Endothelial cell of umbilical vein (primary cell): Measurements from ENCODE around the gene NCK2. TPM values are rescaled to one million over a fixed set of nuclear protein-coding genes. Genes with fewer than 3 reads are reported as not detected.

ENCODE experiments used
- BruUV-seq: library from RNA; stranded (reverse); fragments of 400-500 nt; replicated peaks from 2 replicates; lab custom pipeline; 2021; lab: Mats Ljungman, UMichigan
- CTCF ChIA-PET: fragments of 300-600, 350-600 bp; sonication (Branson Sonifier 250); formaldehyde crosslinking; loops from one replicate; lab custom pipeline; 2021; ENCODE audit warnings: antibody characterized with exemption, inconsistent platforms; lab: Charles Lee
- POLR2A ChIA-PET: fragments of 300-600, 350-600 bp; sonication (Branson Sonifier 250); formaldehyde crosslinking; loops from one replicate; lab custom pipeline; 2021; ENCODE audit warnings: antibody characterized with exemption, inconsistent platforms; lab: Charles Lee
- DNase-seq: peaks from one replicate; pipeline ENCODE4 v3.0.0-alpha.2; 2011; ENCODE audit warnings: low read depth, low spot score
- FAIRE-seq: peaks from 2 replicates; lab custom pipeline; 2011; peaks lifted over from hg19 to GRCh38; lab: Jason Lieb, UNC
- H2AFZ ChIP-seq: 2 replicates; pipeline ENCODE4 v1.6.0; 2012; ENCODE audit warnings: low read depth, low read length, control low read depth, inconsistent platforms
- H3K27ac ChIP-seq: 2 replicates; pipeline ENCODE4 v1.5.1; 2011; ENCODE audit warnings: low read depth, mild to moderate bottlenecking, control low read depth, low read length, moderate library complexity; ENCODE audit not compliant: insufficient read depth
- H3K27me3 ChIP-seq, 2 experiments: 2 replicates each; pipeline versions ENCODE4 v1.6.0 to v1.6.1; 2011; ENCODE audit warnings: low read length in 2 of 2, mixed read lengths in 1 of 2; ENCODE audit not compliant: control insufficient read depth in 2 of 2, insufficient read depth in 2 of 2
- H3K36me3 ChIP-seq, 2 experiments: 2 replicates in 1 of 2; 3 replicates in 1 of 2; pipeline ENCODE4 v1.5.1; 2011; ENCODE audit warnings: low read length in 2 of 2, mild to moderate bottlenecking in 1 of 2, moderate library complexity in 1 of 2; ENCODE audit not compliant: control insufficient read depth in 2 of 2, insufficient read depth in 2 of 2; ENCODE audit errors: extremely low read depth in 1 of 2
- H3K4me1 ChIP-seq: 3 replicates; pipeline ENCODE4 v1.5.1; 2011; ENCODE audit warnings: mild to moderate bottlenecking, low read length; ENCODE audit not compliant: control insufficient read depth, insufficient read depth; ENCODE audit errors: extremely low read depth
- H3K4me2 ChIP-seq: 2 replicates; pipeline ENCODE4 v1.6.1; 2011; ENCODE audit warnings: low read length, control low read depth, mixed read lengths; ENCODE audit not compliant: insufficient read depth
- H3K4me3 ChIP-seq, 3 experiments: fragments of 200-600 bp in 1 of 3; sonication (generic), shearing (Covaris generic) in 1 of 3; replicated peaks in 1 of 3; 2 replicates each; pipeline ENCODE4 v1.5.1; 2011 to 2016; ENCODE audit warnings: control low read depth in 3 of 3, low read length in 3 of 3, mild to moderate bottlenecking in 2 of 3, inconsistent platforms in 1 of 3, low read depth in 1 of 3, moderate library complexity in 1 of 3; ENCODE audit not compliant: insufficient read depth in 1 of 3
- H3K79me2 ChIP-seq: 2 replicates; pipeline ENCODE4 v1.6.0; 2012; ENCODE audit warnings: low read length, inconsistent platforms; ENCODE audit not compliant: control insufficient read depth, insufficient read depth
- H3K9ac ChIP-seq: replicated peaks from 2 replicates; pipeline ENCODE3; 2011; ENCODE audit warnings: low read length, control low read depth; ENCODE audit not compliant: insufficient read depth; ENCODE audit errors: extremely low read depth
- H3K9me1 ChIP-seq: replicated peaks from 3 replicates; pipeline ENCODE4 v1.6.0; 2011; ENCODE audit warnings: mild to moderate bottlenecking, low read length; ENCODE audit not compliant: control insufficient read depth, insufficient read depth; ENCODE audit errors: extremely low read depth
- H3K9me3 ChIP-seq: replicated peaks from 2 replicates; pipeline ENCODE4 v1.5.1; 2012; ENCODE audit warnings: low read length, inconsistent platforms; ENCODE audit not compliant: control insufficient read depth, insufficient read depth
- H4K20me1 ChIP-seq: replicated peaks from 2 replicates; pipeline ENCODE3; 2011; ENCODE audit warnings: mild to moderate bottlenecking, low read length; ENCODE audit not compliant: control insufficient read depth, insufficient read depth; ENCODE audit errors: extremely low read depth
- CTCF ChIP-seq, 2 donors: IDR thresholded peaks; 1 replicate in 1 of 2; 2 replicates in 1 of 2; pipeline ENCODE4 v1.5.1; 2011; ENCODE audit warnings: low read length in 2 of 2, mild to moderate bottlenecking in 2 of 2, moderate library complexity in 2 of 2, control low read depth in 1 of 2, inconsistent platforms in 1 of 2, low read depth in 1 of 2; ENCODE audit not compliant: insufficient read depth in 1 of 2; ENCODE audit errors: extremely low read depth in 1 of 2
- EZH2 ChIP-seq: IDR thresholded peaks from 2 replicates; pipeline ENCODE4 v1.6.1; 2012; ENCODE audit warnings: borderline replicate concordance, low read depth, mild to moderate bottlenecking, moderate library complexity, low read length, inconsistent platforms; ENCODE audit not compliant: severe bottlenecking
- FOS ChIP-seq: IDR thresholded peaks from 2 replicates; pipeline ENCODE4 v1.6.1; 2011; ENCODE audit warnings: mild to moderate bottlenecking, low read length, moderate library complexity, borderline replicate concordance; ENCODE audit not compliant: insufficient read depth
- GATA2 ChIP-seq: IDR thresholded peaks from 2 replicates; pipeline ENCODE4 v1.7.0; 2011; ENCODE audit warnings: low read depth, mild to moderate bottlenecking, moderate library complexity, mixed read lengths, low read length; ENCODE audit not compliant: insufficient read length, insufficient read depth
- JUN ChIP-seq: IDR thresholded peaks from 2 replicates; pipeline ENCODE4 v1.6.1; 2011; ENCODE audit warnings: borderline replicate concordance, low read depth; ENCODE audit not compliant: insufficient read length, insufficient read depth
- MAX ChIP-seq: IDR thresholded peaks from 2 replicates; pipeline ENCODE4 v1.6.1; 2011; ENCODE audit not compliant: insufficient read depth, insufficient read length
- MYC ChIP-seq: IDR thresholded peaks from one replicate; pipeline ENCODE4 v1.6.1; 2011; ENCODE audit warnings: mild to moderate bottlenecking, low read depth, low read length
- POLR2A ChIP-seq: IDR thresholded peaks from 2 replicates; pipeline ENCODE4 v1.6.1; 2012; ENCODE audit warnings: low read depth, mild to moderate bottlenecking, control low read depth, low read length
- POLR2AphosphoS5 ChIP-seq: IDR thresholded peaks from 2 replicates; pipeline ENCODE4 v1.6.1; 2012; ENCODE audit warnings: low read depth, mild to moderate bottlenecking, control low read depth, low read length, moderate library complexity; ENCODE audit not compliant: insufficient read depth
- dilution Hi-C: fragments of 300-500 bp; cut with MboI; formaldehyde crosslinking; loops from one replicate; pipeline ENCODE4 v1.15.0; 2019; ENCODE audit warnings: low sequenced_read_pairs; ENCODE audit not compliant: extremely low pct_ligation_motif_present
- intact Hi-C: fragments of 100-400 bp; cut with micrococcal nuclease; formaldehyde crosslinking; loops from one replicate; pipeline ENCODE4 v1.10.0; 2022
- polyA plus RNA-seq, 4 experiments: library from polyadenylated mRNA; depleted of rRNA in 3 of 4; stranded (reverse) in 3 of 4; unstranded in 1 of 4; fragments of >200 nt; gene quantifications; 2 replicates each; pipeline versions ENCODE4 v1.2.1 to v1.2.3, GENCODE V29; 2011 to 2012; ENCODE audit warnings: missing spikeins in 1 of 4
- total RNA-seq: library from RNA; stranded (reverse); gene quantifications from 2 replicates; pipeline ENCODE4 v1.2.3, GENCODE V29; 2021

The NCK2 gene
- total and polyA plus RNA-seq, 2 donors (not counting 3 experiments of a cell fraction or from before 2014, with no cell fraction given), result 23.8 to 39.1 TPM

- Histone ChIP-seq H3K27ac (no peak overlapping the region), H3K27me3 (no peaks in the 10 kb centered on the region), H4K20me1 (no peaks in the 10 kb centered on the region), H3K79me2 (peaks cover 35% of the 10 kb centered on the region), H3K4me2 (no peak overlapping the region), H3K36me3 (no peaks in the 10 kb centered on the region), H3K4me1 (peaks cover 2% of the 10 kb centered on the region), H3K4me3 (no peak overlapping the region), H3K9me1 (no peaks in the 10 kb centered on the region), H3K9me3 (no peaks in the 10 kb centered on the region), H2AFZ (no peak overlapping the region), H3K9ac (no peak overlapping the region)
- FAIRE-seq (no peak), DNase-seq (no peak)
- ChIA-PET CTCF (no interaction called here), POLR2A (no interaction called here)
- intact Hi-C loops (no loop called here), dilution Hi-C loops (no loop called here)
- BruUV-seq, result no TSS peak
- no peak for TF ChIP-seq MYC
- TF ChIP-seq POLR2A, result no peak
- no peak for TF ChIP-seq GATA2
- TF ChIP-seq POLR2AphosphoS5, result no peak
- TF ChIP-seq EZH2, result no peak
- TF ChIP-seq JUN, result no peak
- TF ChIP-seq CTCF (IDR thresholded peaks at IDR 0.05; ENCODE audit: extremely low read depth in 1 of 2, insufficient read depth in 1 of 2, low read depth in 1 of 2, low read length in 2 of 2), result no peak
- no peak for TF ChIP-seq FOS
- no peak for TF ChIP-seq MAX
These were observed 36.7 kb downstream of the NCK2 start for GRCh38 chr2:105781274-105781978.
